Mesendoderm (in vitro differentiated cells): ENCODE results near the gene BEST2.

Experiments
- DNase-seq: peaks from one replicate; pipeline ENCODE4 v3.0.0; 2013
- H2AK5ac ChIP-seq: 2 replicates; pipeline ENCODE4 v1.6.1; 2013; ENCODE audit warnings: low read length, inconsistent platforms
- H2BK120ac ChIP-seq: 2 replicates; pipeline ENCODE4 v1.6.1; 2013; ENCODE audit warnings: low read depth, mild to moderate bottlenecking, low read length, moderate library complexity, mixed read lengths
- H2BK15ac ChIP-seq: replicated peaks from 2 replicates; pipeline ENCODE4 v1.6.1; 2013; ENCODE audit warnings: low read depth, mild to moderate bottlenecking, moderate library complexity
- H2BK5ac ChIP-seq: 2 replicates; pipeline ENCODE4 v1.6.1; 2013; ENCODE audit warnings: low read length, inconsistent platforms
- H3K18ac ChIP-seq: 2 replicates; pipeline ENCODE4 v1.6.1; 2013; ENCODE audit warnings: mild to moderate bottlenecking, low read length, mixed read lengths
- H3K23ac ChIP-seq: one replicate; pipeline ENCODE4 v1.6.1; 2013; ENCODE audit warnings: low read length
- H3K27ac ChIP-seq: 2 replicates; pipeline ENCODE4 v1.5.1; 2013; ENCODE audit warnings: low read depth, mild to moderate bottlenecking, inconsistent platforms, low read length, moderate library complexity
- H3K27me3 ChIP-seq: 2 replicates; pipeline ENCODE4 v1.6.1; 2013; ENCODE audit warnings: low read length, control low read depth, mild to moderate bottlenecking, inconsistent platforms; ENCODE audit not compliant: insufficient read depth, poor library complexity
- H3K36me3 ChIP-seq: 2 replicates; pipeline ENCODE4 v1.6.1; 2013; ENCODE audit warnings: low read length, inconsistent platforms; ENCODE audit not compliant: control insufficient read depth, insufficient read depth
- H3K4ac ChIP-seq: one replicate; pipeline ENCODE4 v1.6.1; 2013; ENCODE audit warnings: low read depth, mild to moderate bottlenecking, low read length, moderate library complexity
- H3K4me1 ChIP-seq: 2 replicates; pipeline ENCODE4 v1.6.1; 2013; ENCODE audit warnings: low read depth, low read length, inconsistent platforms; ENCODE audit not compliant: control insufficient read depth
- H3K4me2 ChIP-seq: 2 replicates; pipeline ENCODE4 v1.6.1; 2013; ENCODE audit warnings: low read length
- H3K4me3 ChIP-seq: 2 replicates; pipeline ENCODE4 v1.5.1; 2013; ENCODE audit warnings: mild to moderate bottlenecking, low read length
- H3K56ac ChIP-seq: one replicate; pipeline ENCODE4 v1.6.1; 2013; ENCODE audit warnings: low read length
- H3K79me1 ChIP-seq: 2 replicates; pipeline ENCODE4 v1.6.1; 2013; ENCODE audit warnings: low read length, inconsistent platforms
- H3K79me2 ChIP-seq: 2 replicates; pipeline ENCODE4 v1.6.1; 2013; ENCODE audit warnings: mild to moderate bottlenecking, low read length; ENCODE audit not compliant: control insufficient read depth, insufficient read depth
- H3K9ac ChIP-seq: 2 replicates; pipeline ENCODE4 v1.6.1; 2013; ENCODE audit warnings: low read length, inconsistent platforms
- H4K5ac ChIP-seq: one replicate; pipeline ENCODE4 v1.6.1; 2013; ENCODE audit warnings: low read length
- H4K8ac ChIP-seq: one replicate; pipeline ENCODE4 v1.6.1; 2013; ENCODE audit warnings: low read depth, mild to moderate bottlenecking, control low read depth, low read length, moderate library complexity
- WGBS: extraction: QIAGEN DNeasy Blood & Tissue Kit; methylation state at CpG from one replicate; pipeline ENCODE4 v1.1.7; 2013; ENCODE audit warnings: low lambda C conversion rate, missing lambda C conversion rate; ENCODE audit not compliant: insufficient coverage; ENCODE audit errors: extremely low coverage; 5-methylcytosine and 5-hydroxymethylcytosine counted together

Gene BEST2

GRCh38 chr19:12720851-12721655 is 30.5 kb upstream of the BEST2 start:
- Histone ChIP-seq H3K23ac (peak overlapping the region; percentile 81), H4K5ac (no peak overlapping the region), H3K27me3 (no peaks in the 10 kb centered on the region), H4K8ac (no peak overlapping the region), H3K79me1 (peaks cover 13% of the 10 kb centered on the region), H3K36me3 (peaks cover 6% of the 10 kb centered on the region), H3K9ac (peak overlapping the region; percentile 99), H3K27ac (peak overlapping the region; percentile 95), H3K4me1 (no peaks in the 10 kb centered on the region), H2BK15ac (no peak overlapping the region), H2AK5ac (peak overlapping the region; percentile 93), H2BK120ac (no peak overlapping the region), H3K79me2 (peaks cover 46% of the 10 kb centered on the region), H3K56ac (peak overlapping the region; percentile 96), H3K18ac (peak overlapping the region; percentile 98), H3K4me3 (peak overlapping the region; percentile 92), H3K4me2 (peak overlapping the region; percentile 75), H3K4ac (no peak overlapping the region), H2BK5ac (no peak overlapping the region)
- WGBS: no CpG with 5 or more reads among the region's 59 CpGs
- no peak for DNase-seq

- H2BK15ac ChIP-seq: no peak overlapping the region
- H3K56ac ChIP-seq: peak overlapping the region; percentile 96
- peak overlapping the region; percentile 93 for H2AK5ac ChIP-seq
- no CpG with 5 or more reads among the region's 65 CpGs for WGBS
- peaks cover 8% of the 10 kb centered on the region for H3K79me1 ChIP-seq
- no peaks in the 10 kb centered on the region for H3K27me3 ChIP-seq
- H4K5ac ChIP-seq: no peak overlapping the region
- H2BK120ac ChIP-seq: peak overlapping the region; percentile 20
- no peaks in the 10 kb centered on the region for H3K4me1 ChIP-seq
- peak overlapping the region; percentile 75 for H3K4me2 ChIP-seq
- peak overlapping the region; percentile 80 for H3K23ac ChIP-seq
- DNase-seq: peak; percentile 90
- H3K4me3 ChIP-seq: peak overlapping the region; percentile 92
- H4K8ac ChIP-seq: no peak overlapping the region
- H3K79me2 ChIP-seq: peaks cover 44% of the 10 kb centered on the region
- peaks cover 6% of the 10 kb centered on the region for H3K36me3 ChIP-seq
- H3K9ac ChIP-seq: peak overlapping the region; percentile 99
- peak overlapping the region; percentile 95 for H3K27ac ChIP-seq
- H3K18ac ChIP-seq: peak overlapping the region; percentile 98
- H2BK5ac ChIP-seq: no peak overlapping the region
- H3K4ac ChIP-seq: peak overlapping the region; percentile 100
These were observed 29.7 kb upstream of the BEST2 start for GRCh38 chr19:12721656-12722565.

GRCh38 chr19:12722566-12723380 is 28.8 kb upstream of the BEST2 start:
- Histone ChIP-seq H3K27ac (peak overlapping the region; percentile 33), H2AK5ac (peak overlapping the region; percentile 86), H3K79me1 (peaks cover 7% of the 10 kb centered on the region), H3K79me2 (peaks cover 44% of the 10 kb centered on the region), H3K4me2 (peak overlapping the region; percentile 70), H3K23ac (no peak overlapping the region), H3K9ac (peak overlapping the region; percentile 99), H3K4me3 (peak overlapping the region; percentile 92), H3K4ac (peak overlapping the region; percentile 38), H3K36me3 (peaks cover 6% of the 10 kb centered on the region), H3K56ac (peak overlapping the region; percentile 97), H2BK15ac (no peak overlapping the region), H3K18ac (peak overlapping the region; percentile 52), H4K5ac (no peak overlapping the region), H3K4me1 (no peaks in the 10 kb centered on the region), H2BK5ac (no peak overlapping the region), H2BK120ac (no peak overlapping the region), H4K8ac (peak overlapping the region; percentile 91), H3K27me3 (no peaks in the 10 kb centered on the region)
- WGBS: no CpG with 5 or more reads among the region's 32 CpGs
- DNase-seq: peak; percentile 100

GRCh38 chr19:12723381-12723640 is 28.3 kb upstream of the BEST2 start:
- no peaks in the 10 kb centered on the region for H3K27me3 ChIP-seq
- H3K4ac ChIP-seq: peak overlapping the region; percentile 49
- peak overlapping the region; percentile 80 for H3K4me3 ChIP-seq
- H3K4me1 ChIP-seq: no peaks in the 10 kb centered on the region
- H2AK5ac ChIP-seq: peak overlapping the region; percentile 3
- peak overlapping the region; percentile 91 for H4K8ac ChIP-seq
- H3K18ac ChIP-seq: peak overlapping the region; percentile 52
- H2BK120ac ChIP-seq: no peak overlapping the region
- H3K27ac ChIP-seq: peak overlapping the region; percentile 25
- peak overlapping the region; percentile 70 for H3K4me2 ChIP-seq
- peaks cover 6% of the 10 kb centered on the region for H3K36me3 ChIP-seq
- H3K23ac ChIP-seq: peak overlapping the region; percentile 1
- H3K9ac ChIP-seq: peak overlapping the region; percentile 97
- peaks cover 44% of the 10 kb centered on the region for H3K79me2 ChIP-seq
- peak overlapping the region; percentile 1 for H2BK5ac ChIP-seq
- no CpG with 5 or more reads among the region's 7 CpGs for WGBS
- H3K79me1 ChIP-seq: peaks cover 7% of the 10 kb centered on the region
- no peak overlapping the region for H2BK15ac ChIP-seq
- no peak overlapping the region for H4K5ac ChIP-seq
- DNase-seq: no peak
- peak overlapping the region; percentile 97 for H3K56ac ChIP-seq

- Histone ChIP-seq H2AK5ac (peak within 1 kb of the TSS; percentile 86), H3K27me3 (no peaks in the 10 kb centered on the region), H3K18ac (peak within 1 kb of the TSS; percentile 52), H3K27ac (peak within 1 kb of the TSS; percentile 33), H2BK5ac (peak within 1 kb of the TSS; percentile 1), H3K4ac (peak within 1 kb of the TSS; percentile 49), H4K5ac (peak within 1 kb of the TSS; percentile 34), H3K4me2 (peak within 1 kb of the TSS; percentile 86), H3K9ac (peak within 1 kb of the TSS; percentile 97), H3K4me3 (peak within 1 kb of the TSS; percentile 80), H4K8ac (peak within 1 kb of the TSS; percentile 91), H2BK120ac (no peak within 1 kb of the TSS), H3K56ac (peak within 1 kb of the TSS; percentile 97), H3K23ac (peak within 1 kb of the TSS; percentile 1), H3K36me3 (peaks cover 3% of the 10 kb centered on the region), H3K79me2 (peaks cover 40% of the 10 kb centered on the region), H3K4me1 (no peaks in the 10 kb centered on the region), H3K79me1 (peaks cover 5% of the 10 kb centered on the region), H2BK15ac (no peak within 1 kb of the TSS)
- WGBS: no CpG with 5 or more reads among the region's 28 CpGs
- DNase-seq: peak; percentile 91
These were observed 27.8 kb upstream of the BEST2 start, which contains the start of gene TNPO2 for GRCh38 chr19:12723641-12724426. TNPO2 (minus strand) TSS chr19:12723932; CDS start chr19:12720977, 2,955 bp downstream.
